ENCODE measurements around the gene BCAN. TPM values are rescaled to one million over a fixed set of nuclear protein-coding genes. Genes with fewer than 3 reads are reported as not detected.
A peak's percentile ranks its signal among the peaks of the same experiment; 100 is the strongest.

BCAN gene
- total RNA-seq, 2 donors from 2014 or later, result 0.26 TPM; not detected in 1

DNA sequence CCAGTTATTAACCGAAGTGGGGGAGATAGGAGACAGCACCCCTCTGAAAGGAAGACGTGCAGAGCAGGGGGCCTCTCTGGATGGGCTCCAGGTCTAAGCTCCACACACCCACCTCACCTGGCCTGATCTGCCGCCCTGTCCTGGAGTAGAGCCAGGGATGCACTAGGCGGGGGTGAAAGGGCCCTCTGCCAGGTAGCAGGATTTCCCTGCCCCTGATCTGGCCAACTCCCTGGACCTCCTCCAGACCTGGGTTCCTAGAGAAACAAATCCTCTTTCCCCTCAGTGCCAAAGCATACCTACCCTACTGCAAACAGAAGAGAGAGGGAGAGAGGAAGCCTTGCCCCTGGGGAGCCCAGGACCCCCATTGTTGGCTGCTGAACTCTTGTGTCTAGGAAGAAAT, 61.4 kb downstream of the BCAN start:
- no peak for ATAC-seq
- intact Hi-C loops (cut with DNase I), result no loop called here
- peaks cover 0 to 6% of the 10 kb centered on the region in 2 donors for H3K27me3 ChIP-seq

DNA sequence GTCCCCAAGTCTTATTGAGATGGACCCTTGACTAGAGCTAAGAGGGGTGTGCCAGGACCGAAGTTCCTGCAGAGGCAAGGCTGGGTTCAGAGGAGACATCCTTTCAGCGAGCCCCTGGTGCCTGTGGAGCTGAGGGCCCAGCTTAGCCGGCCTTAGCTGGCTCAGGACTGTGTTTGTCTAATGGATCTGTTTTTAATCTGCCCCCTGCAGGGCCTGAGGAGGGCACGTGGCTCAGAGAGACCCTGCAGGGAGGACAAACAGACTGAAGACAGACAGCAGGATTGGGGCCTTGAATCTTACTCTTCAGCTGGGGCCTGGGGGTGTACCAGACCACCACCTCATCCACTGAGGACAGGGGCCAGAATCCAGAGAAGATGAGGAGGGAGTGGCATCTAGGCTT, 61.8 kb downstream of the BCAN start:
- TF ChIP-seq POLR2A (IDR thresholded peaks at IDR 0.05), result no peak
- TF ChIP-seq, protein P1, sequence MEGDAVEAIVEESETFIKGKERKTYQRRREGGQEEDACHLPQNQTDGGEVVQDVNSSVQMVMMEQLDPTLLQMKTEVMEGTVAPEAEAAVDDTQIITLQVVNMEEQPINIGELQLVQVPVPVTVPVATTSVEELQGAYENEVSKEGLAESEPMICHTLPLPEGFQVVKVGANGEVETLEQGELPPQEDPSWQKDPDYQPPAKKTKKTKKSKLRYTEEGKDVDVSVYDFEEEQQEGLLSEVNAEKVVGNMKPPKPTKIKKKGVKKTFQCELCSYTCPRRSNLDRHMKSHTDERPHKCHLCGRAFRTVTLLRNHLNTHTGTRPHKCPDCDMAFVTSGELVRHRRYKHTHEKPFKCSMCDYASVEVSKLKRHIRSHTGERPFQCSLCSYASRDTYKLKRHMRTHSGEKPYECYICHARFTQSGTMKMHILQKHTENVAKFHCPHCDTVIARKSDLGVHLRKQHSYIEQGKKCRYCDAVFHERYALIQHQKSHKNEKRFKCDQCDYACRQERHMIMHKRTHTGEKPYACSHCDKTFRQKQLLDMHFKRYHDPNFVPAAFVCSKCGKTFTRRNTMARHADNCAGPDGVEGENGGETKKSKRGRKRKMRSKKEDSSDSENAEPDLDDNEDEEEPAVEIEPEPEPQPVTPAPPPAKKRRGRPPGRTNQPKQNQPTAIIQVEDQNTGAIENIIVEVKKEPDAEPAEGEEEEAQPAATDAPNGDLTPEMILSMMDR (IDR thresholded peaks at IDR 0.05), result no peak
- Histone ChIP-seq H3K36me3 (replicated peaks in 1 of 2; ENCODE audit: insufficient read depth in 1 of 2, low read depth in 2 of 2) (no peaks in the 10 kb centered on the region), H3K27ac (no peak overlapping the region), H3K27me3 (peaks cover 0 to 6% of the 10 kb centered on the region in 2 donors), H3K9me3 (no peaks in the 10 kb centered on the region), H3K4me1 (peaks cover 32% of the 10 kb centered on the region), H3K4me3 (no peak overlapping the region)
- intact Hi-C loops (cut with DNase I), result no loop called here
- no peak for ATAC-seq
- 25 to 30% methylated on average over 2 to 4 of the region's 4 CpGs for WGBS, 2 donors
- DNase-seq, result no peak

More for the DNA sequence above, 61.4 kb downstream of the BCAN start:
- no peak overlapping the region for H3K4me3 ChIP-seq
- H3K27ac ChIP-seq, result no peak overlapping the region
- no peaks in the 10 kb centered on the region for H3K9me3 ChIP-seq
- no peak for DNase-seq
- peaks cover 32% of the 10 kb centered on the region for H3K4me1 ChIP-seq
- 36 to 45% methylated on average over 4 of the region's 4 CpGs for WGBS, 2 donors
- no peaks in the 10 kb centered on the region for H3K36me3 ChIP-seq (replicated peaks in 1 of 2; ENCODE audit: insufficient read depth in 1 of 2, low read depth in 2 of 2)
- TF ChIP-seq, protein P1 (IDR thresholded peaks at IDR 0.05), result no peak
- TF ChIP-seq POLR2A (IDR thresholded peaks at IDR 0.05), result no peak

DNA sequence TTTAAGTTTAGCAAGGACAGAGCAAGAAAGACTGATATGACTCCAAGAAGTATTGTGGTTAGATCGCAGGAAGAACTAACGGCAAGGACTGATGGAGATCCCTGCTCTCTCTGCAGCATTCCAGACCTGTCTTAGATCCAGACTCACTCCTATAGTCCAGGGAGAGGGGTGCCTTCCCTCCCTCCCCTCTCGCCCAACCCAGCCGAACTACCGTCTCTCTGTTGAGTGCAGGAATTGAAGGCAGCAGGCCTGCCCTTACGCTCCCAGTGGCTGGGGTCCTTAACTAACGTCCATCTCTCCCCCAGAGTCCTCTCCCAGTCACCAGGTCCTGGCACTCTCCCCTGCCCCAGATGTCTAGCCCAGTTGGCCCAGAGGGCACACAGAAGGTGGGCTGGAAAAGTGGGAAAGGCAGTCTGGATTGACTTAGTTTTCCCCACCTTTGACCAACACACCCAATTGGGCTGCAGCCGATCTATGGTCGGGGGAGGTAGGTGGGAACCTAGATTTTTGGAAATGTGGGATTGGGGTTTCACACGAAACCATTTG, 62.3 kb downstream of the BCAN start:
- no peak for TF ChIP-seq POLR2A (IDR thresholded peaks at IDR 0.05)
- TF ChIP-seq, protein P1 (IDR thresholded peaks at IDR 0.05), result no peak
- H3K4me3 ChIP-seq, result no peak overlapping the region
- H3K27ac ChIP-seq, result no peak overlapping the region
- no peaks in the 10 kb centered on the region for H3K9me3 ChIP-seq
- intact Hi-C loops (cut with DNase I), result no loop called here
- no peaks in the 10 kb centered on the region for H3K36me3 ChIP-seq (replicated peaks in 1 of 2; ENCODE audit: insufficient read depth in 1 of 2, low read depth in 2 of 2)
- whole genome bisulfite sequencing, 2 donors, result 53% methylated on average over 8 to 10 of the region's 10 CpGs
- peaks cover 0 to 6% of the 10 kb centered on the region in 2 donors for H3K27me3 ChIP-seq
- DNase-seq (no peak), ATAC-seq (no peak)
- H3K4me1 ChIP-seq, result peaks cover 32% of the 10 kb centered on the region

DNA sequence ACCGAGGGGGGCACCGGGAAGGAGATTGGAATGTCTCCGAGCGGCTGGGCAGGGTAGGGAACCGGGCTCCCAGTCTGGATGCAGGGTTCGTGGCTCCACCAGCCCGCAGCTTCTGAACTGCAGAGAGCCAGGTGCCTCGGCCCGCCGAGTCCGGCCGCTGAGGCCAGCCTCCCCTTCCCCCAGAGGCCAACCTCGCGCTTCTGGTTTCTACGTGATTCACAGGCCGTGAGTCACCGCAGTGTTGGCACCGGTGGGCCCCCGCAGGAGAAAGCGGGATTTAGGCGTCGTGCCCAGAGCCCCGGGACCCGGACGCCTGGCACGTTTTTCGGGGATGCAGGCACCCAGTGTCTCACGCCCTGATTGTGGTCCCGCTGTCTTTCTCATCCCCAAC, 63.0 kb downstream of the BCAN start:
- ATAC-seq, result peak; percentile 50
- TF ChIP-seq POLR2A (IDR thresholded peaks at IDR 0.05), result peak in 1 of 3 donors; percentile 7
- TF ChIP-seq, protein P1 (IDR thresholded peaks at IDR 0.05), result no peak
- no peaks in the 10 kb centered on the region for H3K36me3 ChIP-seq (replicated peaks in 1 of 2; ENCODE audit: insufficient read depth in 1 of 2, low read depth in 2 of 2)
- H3K4me1 ChIP-seq, result peaks cover 37% of the 10 kb centered on the region
- H3K9me3 ChIP-seq, result no peaks in the 10 kb centered on the region
- 3 to 7% methylated on average over 17 to 29 of the region's 29 CpGs for WGBS, 2 donors
- DNase-seq, result peak; percentile 50 to 82 (median 63)
- no peak overlapping the region for H3K4me3 ChIP-seq
- peaks cover 0 to 6% of the 10 kb centered on the region in 2 donors for H3K27me3 ChIP-seq
- H3K27ac ChIP-seq, result no peak overlapping the region
- intact Hi-C loops (cut with DNase I), result no loop called here

DNA sequence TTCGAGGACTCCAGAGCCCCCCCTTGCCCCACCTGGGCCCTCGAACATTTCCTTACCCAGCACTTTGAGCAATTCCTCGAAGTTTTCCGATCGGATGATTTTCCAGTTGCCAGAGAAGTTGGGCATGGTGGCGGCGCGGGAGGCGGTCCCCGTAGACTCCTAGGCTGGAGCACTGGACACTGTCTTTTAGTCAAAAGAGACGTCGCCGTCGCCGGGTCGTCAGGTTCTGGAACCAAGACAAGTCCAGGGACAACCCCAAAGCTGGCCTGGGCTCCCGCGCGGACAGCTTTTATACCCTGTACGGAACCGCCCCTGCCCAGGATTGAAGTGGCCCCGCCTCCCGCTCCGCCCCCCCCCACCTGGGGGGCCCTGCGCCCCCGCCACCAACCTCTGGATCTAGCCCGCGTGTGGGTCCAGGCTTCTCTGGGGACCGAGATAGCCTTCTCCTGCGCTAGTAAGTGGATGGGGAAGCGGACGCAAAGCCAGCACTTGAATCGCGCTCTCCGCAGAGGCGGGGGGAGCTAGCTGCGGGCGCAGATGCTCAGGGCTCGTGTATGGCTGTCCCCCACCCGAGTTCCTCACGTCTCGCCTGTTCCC, 63.5 kb downstream of the BCAN start, which contains the start of gene CRABP2:
Gene CRABP2 (minus strand): TSS at position 263 of the 597 bp plus-strand sequence. CDS start 137 bp downstream, at position 126.
- Histone ChIP-seq H3K9me3 (no peaks in the 10 kb centered on the region), H3K4me1 (peaks cover 41% of the 10 kb centered on the region), H3K27me3 (peaks cover 0 to 6% of the 10 kb centered on the region in 2 donors), H3K36me3 (replicated peaks in 1 of 2; ENCODE audit: insufficient read depth in 1 of 2, low read depth in 2 of 2) (no peaks in the 10 kb centered on the region), H3K27ac (peak within 1 kb of the TSS in 1 of 4 donors; percentile 26), H3K4me3 (peak within 1 kb of the TSS in 1 of 2 donors; percentile 5)
- WGBS, 2 donors, result 1 to 2% methylated on average over 24 to 42 of the region's 42 CpGs
- ATAC-seq (peak; percentile 19), DNase-seq (peak in 2 of 4 donors; percentile 38 to 39)
- intact Hi-C loops (cut with DNase I), result no loop called here
- no peak for TF ChIP-seq POLR2A (IDR thresholded peaks at IDR 0.05)
- TF ChIP-seq, protein P1 (IDR thresholded peaks at IDR 0.05), result no peak
